Stimulated activated CD4-positive, alpha-beta T cell treated with anti-CD3 and anti-CD28 coated beads, Interleukin-4, amount 100 ng/mL, for 4 hours (primary cell): ENCODE results near the gene SPCS3.
"Not testable (repeated sequence)": the region's sequence is repeated elsewhere in the genome, so short reads cannot be mapped to it uniquely, and the experiment has no call there.

Experiments
- DNase-seq, 2 experiments: peaks; one replicate each; pipeline ENCODE4 v3.0.0-alpha.2; 2020

SPCS3 gene

DNA sequence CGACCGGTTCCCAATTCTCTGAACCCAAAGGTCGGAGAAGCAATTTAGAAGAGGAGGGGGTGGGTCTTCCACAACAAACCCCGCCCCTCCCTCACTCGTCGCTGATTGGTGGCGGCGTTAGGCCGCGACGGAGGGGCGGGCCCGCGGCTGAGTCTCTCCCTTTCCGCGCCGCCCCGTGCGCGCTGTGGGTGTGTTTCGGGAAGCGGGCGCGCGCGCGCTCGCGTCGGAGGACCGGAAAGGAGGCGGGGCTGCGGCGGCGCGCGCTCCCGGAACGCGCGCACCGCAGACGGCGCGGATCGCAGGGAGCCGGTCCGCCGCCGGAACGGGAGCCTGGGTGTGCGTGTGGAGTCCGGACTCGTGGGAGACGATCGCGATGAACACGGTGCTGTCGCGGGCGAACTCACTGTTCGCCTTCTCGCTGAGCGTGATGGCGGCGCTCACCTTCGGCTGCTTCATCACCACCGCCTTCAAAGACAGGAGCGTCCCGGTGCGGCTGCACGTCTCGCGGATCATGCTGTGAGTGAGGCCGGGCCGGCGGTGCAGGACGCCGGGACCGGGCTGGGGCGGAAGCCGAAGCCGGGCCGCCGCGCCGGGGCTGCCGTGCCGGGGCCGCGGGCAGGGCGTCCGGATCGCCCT, at the start of gene SPCS3:
SPCS3 (plus strand) TSS at position 263 of the 636 bp plus-strand sequence; CDS start at position 374, 111 bp downstream.
- peak; percentile 94 to 95 for DNase-seq

DNA sequence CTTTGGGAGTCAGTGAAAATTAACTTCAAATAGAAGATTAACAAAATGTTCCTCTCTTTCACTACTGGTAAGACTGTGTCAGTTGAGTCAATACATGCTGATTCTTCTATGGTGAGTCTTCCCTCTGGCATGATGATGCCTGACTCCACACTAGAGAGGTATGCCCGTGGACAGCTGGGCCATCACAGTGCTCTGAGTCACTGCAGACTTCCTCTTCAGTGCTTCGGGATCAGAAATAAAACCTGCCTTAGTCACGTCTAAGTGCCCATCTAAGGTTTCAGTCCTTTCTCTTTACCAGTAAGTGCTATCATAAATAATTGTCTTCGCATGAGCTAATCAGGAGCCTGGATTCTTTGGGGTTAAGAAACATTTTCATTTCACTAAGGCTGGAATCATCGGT, 49.1 kb upstream of the SPCS3 start:
- no peak for DNase-seq

DNA sequence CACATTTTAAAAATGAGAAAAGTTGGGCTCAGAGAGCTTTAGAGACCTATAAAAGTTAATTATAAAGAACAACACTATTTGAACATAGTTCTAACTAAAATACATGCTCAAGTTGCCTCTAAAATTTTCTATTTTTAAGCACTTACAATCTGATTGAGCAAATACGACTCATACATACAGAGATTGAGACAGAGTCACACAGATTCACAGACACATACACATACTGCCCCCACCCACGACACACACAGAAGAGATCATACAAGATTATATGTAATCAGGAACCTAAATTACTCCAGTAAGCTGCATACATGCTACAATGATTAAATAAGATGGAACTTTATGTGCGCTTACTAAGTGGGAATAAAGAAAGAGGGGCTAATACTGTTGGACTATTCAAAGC, 48.0 kb upstream of the SPCS3 start:
- no peak for DNase-seq

DNA sequence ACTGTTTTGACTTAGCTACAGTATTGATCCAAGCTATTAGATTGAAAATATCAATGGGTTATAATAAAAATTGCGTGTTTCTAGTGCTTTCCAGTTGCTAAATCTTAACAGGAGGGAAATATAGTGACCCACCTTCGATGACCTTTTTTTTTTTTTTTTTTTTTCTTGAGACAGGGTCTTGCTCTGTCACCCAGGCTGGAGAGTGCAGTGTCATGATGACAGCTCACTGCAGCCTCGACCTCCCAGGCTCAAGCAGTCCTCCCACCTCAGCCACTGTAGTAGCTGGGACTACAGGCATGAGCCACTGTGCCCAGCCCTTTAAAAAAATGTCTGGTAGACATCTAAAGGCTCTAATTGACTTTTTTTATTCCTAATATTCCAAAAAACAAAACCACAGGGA, 47.0 kb upstream of the SPCS3 start:
- no peak for DNase-seq

DNA sequence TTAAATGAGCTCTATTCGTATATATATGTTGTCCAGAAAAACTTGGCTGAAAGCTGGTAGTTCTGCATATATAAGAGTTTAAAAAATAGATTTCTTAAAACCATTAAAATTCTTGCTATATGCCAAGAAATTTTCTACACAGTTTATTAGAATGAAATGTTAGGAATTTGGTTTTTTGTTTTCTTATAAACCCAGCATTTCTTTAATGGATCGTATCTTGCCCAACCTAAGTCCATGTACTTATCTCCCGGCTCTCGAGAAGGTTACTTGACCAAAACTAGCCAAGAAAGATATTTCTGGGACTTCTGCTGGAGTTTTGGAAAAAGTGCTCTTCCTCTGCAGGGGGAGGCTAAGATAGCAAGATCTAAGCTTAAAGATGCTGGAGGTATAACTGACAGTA, 46.0 kb upstream of the SPCS3 start:
- DNase-seq: no peak

DNA sequence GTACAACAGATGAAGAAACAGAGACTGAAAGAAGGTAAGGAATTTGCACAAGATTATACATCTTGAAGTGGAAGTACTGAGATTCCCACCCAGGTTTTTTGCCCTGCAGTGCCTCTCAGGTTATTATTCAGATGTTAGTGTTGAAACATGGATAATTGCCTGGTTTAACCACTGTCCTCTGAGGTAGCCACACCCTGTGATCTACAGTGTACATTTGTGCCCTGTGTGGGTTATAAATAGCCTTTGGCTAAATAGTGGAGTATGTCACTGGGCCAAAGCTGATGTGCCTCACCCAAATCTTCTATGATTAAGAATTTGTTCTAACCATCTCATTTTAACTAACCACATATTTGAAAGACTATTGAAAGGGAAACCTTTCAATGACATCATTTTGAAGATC, 45.3 kb upstream of the SPCS3 start:
- no peak for DNase-seq

DNA sequence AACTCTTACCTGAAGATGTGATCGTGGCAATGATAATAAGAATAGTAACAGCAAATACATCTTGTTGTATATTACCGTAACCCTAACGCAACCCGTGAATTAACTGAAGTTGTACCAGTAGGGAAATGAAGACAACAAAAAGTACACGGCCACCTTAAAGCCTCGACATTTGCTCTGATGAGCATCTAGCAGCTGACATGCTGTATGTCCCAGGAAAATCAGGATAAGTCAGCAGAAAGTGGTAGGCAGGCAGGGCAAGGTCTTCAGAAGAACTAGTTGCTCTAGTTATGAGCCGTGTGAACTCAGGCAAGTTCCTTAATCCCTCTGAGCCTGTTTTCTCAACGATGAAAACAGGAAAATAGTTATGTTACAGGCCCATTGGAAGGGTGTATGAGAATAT, 43.1 kb upstream of the SPCS3 start:
- DNase-seq: no peak

DNA sequence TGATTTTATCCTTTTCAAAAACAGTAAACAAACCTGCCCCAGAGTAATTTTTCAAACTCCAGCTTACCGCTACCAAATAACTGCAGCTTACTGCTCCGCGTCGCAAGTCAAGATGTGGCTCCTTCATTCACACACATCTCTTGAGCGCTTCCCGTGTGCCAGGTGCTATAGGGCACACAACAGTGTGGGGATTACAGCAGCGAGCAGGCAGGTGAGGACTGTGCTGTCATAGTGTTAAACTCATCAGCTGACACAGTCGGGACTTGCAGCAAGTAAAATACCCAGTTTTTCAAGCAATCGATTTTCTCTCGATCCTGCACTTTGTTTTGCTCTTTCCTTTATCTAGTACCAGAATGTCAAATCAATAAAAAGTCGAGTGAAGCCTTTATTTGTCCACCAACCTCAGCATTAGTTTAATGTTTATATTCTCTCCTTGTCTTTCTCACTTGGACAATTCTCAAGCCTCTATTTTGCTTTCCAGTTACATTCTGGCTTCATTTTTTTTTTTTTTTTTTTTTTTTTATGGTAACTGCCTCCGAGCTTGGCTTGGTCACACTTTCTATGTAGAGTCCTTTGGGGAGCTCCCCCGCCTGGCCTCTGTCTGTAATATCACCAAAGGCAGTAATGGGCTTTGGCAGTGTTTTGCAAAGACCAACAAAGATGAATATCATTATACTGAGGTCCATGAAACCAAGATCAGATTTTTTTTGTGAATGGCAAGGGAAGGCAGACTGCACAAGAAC, 42.4 kb upstream of the SPCS3 start:
- DNase-seq: peak in 1 of 2 experiments; percentile 10

DNA sequence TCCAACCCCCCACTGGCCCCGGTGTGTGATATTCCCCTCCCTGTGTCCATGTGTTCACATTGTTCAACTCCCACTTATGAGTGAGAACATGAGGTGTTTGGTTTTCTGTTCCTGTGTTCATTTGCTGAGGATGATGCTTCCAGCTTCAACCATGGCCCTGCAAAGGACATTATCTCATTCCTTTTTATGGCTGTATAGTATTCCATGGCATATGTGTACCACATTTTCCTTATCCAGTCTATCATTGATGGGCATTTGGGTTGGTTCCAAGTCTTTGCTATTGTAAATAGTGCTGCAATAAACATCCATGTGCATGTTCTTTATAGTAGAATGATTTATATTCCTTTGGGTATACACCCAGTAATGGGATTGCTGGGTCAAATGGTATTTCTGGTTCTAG, 40.2 kb upstream of the SPCS3 start:
- not testable (repeated sequence) for DNase-seq

DNA sequence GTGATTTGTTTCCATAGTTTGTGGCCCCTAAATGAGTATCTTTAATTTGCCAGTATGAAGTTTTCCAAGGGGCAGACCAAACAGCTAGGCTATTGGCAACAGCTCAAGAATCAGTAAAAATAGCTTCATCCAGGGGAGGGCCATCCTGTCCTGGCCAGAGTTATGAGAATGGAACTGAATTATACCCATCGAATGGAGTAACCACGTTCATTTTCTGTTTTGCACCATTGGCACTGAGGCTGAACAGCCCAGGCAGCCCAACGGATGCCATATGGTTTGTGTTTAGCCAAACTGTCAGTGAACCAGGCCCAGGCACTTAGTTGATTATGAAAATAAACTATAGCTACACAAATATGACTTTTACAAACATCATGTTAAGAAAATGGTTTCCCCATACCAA, 33.0 kb upstream of the SPCS3 start:
- DNase-seq: no peak

DNA sequence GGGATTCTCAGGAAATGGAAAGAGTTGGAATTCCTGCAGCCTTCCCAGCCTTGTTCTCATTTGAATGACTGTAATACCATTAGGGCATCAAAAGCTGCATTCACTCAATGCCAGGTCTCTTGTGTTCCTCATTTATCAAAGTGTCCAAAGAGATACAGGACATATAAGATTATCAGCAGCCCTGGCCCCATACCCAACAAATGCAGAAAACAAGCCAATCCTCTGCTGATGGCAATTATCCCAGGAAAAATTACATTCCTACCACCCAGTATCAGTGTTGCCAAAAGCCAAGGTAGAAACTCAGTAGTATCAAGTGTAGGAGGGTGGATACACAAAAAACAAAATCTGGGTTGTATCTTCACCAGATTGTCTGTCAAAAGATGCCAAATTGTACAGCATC, 32.2 kb upstream of the SPCS3 start:
- DNase-seq: no peak

DNA sequence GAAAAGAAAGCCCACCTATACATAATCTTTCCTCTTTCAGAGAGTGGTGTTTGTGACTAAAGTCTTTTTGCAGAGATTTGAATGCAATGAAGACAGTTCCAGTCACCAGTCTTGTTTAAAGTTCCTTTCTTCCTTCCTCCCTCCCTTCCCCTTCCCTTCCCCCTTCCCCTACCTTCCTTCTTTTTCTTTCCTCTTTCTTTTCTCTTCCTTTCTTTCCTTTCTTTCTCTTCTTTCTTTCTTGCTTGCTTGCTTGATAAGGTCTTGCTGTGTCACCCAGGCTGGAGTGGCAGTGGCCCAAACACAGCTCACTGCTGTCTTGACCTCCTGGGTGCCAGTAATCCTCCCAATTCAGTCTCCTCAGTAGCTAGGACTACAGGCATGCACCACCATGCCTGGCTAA, 31.7 kb upstream of the SPCS3 start:
- DNase-seq: no peak

DNA sequence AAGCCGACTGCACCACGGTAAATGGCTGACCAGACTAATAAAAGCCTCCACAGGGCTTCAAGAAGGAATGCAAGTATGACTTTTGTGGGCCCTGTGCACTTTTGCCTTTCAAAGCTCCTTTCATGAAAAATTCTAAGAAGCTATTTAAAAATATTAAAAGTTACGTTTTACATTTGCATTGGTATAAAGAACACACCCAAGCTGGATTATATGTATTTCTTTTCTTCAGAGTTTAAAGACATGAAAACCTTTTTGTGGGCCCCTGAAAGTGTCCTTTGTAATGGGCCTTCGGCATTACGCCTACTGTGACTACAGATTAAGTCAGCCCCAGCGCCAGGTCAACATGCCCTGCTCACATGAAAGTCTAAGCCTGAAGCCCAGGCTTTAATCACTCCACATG, 30.2 kb upstream of the SPCS3 start:
- no peak for DNase-seq

DNA sequence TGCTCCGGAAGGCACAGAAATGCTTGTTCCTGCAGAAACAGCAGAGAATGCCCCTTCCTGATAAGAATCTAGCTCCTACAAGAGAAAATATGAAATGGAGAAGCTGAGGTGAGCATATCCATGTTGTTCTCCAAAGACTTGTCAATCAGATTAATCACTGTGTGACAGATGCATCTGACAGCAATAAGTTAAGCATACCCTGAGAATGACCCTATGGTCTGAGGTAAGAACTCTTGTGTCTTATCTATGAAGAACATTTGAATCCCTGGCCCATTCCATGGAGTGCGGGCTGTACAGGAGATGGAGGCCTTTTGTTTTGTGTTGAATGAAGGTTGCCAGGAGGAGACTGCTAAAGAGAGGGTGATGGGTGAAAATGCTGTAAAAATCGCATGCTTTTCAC, 29.2 kb upstream of the SPCS3 start:
- no peak for DNase-seq

DNA sequence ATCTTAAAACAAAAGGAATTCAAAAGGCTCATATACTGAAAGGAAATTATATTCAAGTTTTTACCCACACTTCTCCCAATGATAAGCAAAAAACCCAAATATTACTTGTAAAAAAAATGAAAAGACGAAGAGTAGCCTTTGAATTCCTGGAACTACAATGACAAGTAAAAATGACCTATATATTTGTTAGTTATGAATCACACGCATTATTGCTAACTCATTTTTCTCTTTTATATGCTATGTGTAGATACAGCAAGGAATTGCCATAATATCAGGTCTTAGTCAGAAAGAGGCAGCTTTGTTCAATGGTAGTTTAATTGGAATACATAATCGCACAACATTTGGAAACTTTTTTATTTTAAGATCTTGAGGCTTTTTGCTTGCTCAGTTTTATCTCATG, 28.0 kb upstream of the SPCS3 start:
- DNase-seq: no peak

DNA sequence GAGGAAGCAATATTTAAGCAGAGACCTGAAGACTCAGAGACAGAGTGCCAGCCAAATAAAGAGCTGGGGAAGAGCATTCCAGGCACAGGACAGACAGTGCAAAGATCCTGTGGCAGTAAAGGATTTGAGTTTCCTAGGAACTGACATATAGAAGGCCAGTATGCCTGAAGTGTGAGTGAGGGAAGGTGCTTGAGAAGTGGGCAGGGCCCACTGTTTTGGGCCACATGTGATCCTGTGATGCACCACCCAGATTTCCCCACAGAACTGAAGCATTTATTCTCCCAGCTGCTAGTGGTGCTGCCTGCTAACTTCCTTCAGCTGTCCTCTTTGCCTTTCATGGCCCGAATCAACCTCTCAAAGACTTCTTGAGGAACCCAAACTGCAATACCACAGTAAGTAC, 26.8 kb upstream of the SPCS3 start:
- DNase-seq: no peak

DNA sequence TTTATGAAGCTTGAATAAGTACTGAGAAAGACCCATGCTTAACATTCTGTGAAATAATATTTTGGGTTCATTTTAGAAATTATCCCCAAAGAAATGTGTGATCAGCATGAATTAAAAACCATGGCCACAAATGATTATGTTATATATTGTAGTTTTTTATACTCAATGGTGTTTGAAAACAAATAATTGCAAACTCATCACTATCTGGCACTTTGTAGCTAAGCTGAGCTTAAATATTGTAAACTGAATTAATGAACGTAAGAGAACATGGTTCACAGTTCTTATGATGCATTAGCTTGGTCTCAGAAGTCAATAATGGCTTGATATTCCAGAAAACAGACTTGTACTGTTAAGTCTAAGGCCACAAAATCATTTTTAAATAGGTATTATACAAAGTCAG, 26.1 kb upstream of the SPCS3 start:
- DNase-seq: no peak

DNA sequence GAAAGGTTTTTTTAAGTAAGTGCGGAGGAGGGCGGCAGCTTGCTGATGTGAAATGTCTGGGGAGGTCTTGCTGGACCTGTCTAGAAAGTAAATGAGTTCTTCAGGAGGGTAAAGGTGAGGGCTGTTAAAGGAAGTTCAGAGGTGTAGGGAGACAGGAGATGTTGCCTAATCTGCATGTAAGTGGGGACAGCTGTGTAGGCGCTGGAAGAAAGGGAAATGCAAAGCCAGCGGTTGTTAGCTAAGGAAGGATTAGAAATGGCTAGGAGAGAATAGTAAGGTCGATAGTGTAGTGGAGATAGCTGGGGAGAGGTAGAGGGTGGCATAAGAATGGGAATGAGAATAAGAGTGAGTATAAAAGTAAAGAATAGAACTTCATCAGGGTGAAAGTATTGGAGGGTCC, 23.9 kb upstream of the SPCS3 start:
- DNase-seq: not testable (repeated sequence)

DNA sequence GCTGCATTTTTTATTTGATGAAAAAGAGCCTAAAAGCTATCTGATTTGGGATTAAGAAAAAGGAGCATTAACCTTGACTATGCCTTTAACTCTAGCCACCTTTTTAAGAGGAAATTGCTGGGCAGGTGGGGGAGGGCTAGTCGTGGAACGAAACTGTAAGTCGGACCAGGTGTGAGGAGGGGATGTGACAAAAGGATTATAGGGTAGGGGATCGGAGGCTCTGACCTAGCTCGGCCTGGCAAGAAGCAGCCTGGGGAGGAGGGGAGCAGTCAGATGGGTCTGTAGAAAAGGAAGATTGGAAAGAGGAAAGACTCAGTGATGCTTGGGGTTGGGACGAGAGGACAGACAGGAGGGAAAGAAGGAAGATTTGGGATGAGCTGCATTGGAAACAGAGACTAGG, 21.1 kb upstream of the SPCS3 start:
- DNase-seq: no peak

DNA sequence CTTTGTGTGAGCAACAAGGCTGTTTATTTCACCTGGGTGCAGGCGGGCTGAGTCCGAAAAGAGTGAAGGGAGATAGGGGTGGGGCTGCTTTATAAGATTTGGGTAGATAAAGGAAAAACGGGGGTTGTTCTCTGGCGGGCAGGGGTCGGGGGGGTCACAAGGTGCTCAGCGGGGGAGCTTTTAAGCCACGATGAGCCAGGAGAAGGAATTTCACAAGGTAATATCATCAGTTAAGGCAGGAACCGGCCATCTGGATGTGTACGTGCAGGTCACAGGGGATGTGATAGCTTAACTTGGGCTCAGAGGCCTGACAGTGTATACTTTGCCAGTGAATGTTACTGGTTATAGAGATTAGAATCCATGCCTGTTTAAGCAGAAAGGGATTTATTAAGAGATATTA, 19.7 kb upstream of the SPCS3 start:
- no peak for DNase-seq

DNA sequence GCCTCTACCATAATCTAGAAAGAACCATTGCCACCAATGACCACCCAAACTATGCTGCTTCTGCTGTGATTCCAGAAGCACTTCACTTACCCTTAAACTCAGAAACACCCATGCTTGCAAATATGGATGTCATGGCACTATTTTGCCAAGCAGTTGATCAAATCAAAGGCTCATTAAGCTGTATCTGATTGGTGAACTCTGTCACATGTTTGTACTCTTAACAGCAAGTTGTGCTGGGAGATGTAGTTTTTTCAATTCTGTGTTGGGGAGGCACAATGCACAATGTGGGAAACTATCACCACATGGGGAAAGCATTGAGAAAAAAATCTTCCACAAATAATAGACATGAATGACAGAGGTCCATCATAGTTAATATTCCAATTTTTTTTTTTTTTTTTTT, 19.2 kb upstream of the SPCS3 start:
- DNase-seq: no peak

DNA sequence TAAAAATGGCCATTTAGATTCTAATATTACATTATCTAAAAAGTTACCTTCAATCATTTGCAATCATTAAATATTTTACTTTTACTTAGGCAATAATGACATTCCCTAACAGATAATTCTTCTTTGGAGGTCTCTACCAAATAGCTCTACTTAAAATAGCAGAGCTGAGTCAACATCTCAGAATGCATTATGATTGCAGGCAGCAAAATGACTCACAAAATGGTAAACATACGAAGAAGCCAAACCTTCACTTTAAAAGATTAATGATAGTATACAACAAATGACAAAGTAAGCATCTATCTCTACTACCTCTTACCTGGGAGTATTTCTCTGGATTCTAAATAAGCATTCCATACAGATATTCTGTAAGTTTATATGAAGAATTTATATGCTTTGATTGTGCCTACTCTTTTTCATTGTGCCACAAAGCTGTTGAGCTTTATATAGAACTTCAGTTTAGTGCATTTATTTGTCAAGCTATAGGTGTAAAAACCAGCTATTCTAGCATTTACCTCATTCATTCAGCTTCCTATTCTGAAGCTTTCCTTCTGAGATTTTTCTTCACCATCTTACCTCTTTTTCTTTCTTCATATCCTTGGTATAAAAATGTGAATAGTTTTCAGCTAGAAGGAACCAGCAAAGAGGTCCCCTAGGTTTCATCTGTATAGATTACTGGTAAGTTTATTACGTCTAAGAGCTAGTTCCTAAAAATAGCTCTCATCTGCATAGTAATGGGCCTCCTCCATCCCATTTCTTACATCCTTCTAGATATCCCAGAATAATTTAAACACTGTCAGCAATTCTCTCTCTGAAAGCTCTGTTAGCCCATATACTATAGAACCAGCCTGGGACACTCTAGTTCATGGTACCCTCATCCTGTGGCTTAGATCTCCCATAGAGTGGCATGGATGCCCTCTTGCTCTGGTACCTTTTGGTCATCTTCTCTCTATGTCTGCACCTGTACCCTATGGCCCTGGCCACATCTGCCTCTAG, 17.2 kb upstream of the SPCS3 start:
- no peak for DNase-seq

DNA sequence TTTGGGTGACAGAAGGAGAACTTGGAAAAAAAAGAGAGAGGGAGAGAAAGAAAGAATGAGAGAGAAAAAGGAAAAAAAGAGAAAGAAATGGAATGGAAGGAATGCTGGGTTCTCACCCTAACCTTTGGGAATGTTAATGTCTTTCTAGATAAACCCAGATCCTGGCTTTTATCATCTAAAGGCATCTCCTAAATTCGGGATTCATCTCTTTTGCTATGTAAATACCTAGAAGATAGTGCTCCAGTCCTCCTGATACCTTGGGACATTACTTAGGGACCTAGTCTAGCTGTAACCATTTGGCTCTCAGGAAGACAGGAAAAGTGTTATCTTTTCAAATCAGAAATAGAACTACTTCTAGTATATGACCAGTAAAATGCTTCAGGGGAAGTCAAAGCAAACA, 15.8 kb upstream of the SPCS3 start:
- no peak for DNase-seq
